ENCODE data around the gene TMC5.

DNA sequence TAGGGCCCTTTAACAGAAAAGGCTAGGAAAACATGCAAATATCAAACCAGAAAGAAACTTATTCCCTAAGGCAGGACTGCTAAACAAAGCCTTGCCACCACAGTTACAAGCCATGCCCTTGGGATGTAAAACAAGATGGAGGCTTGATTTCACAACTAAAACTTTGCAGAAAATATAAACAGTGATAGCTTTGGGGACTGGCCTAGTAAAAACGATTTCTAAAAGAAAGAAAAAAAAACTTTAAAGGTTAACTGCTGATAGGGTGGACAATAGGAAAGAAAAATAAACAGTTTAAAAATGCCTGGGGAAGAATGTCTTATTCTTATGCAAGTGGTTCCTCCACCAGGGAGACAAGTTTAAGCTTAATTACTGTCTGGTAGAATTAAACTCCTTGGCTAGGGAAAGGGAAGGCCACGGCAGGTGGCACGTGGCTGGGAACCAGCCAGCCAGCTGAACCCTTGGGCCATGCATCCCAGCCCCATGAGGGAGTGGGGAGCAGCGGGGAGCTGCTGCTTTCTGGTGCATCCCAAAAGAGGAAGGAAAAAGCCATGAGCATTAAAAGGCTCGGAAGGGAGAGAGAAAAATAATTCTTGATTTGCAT, 10.7 kb upstream of the TMC5 start:
- TF ChIP-seq POLR2AphosphoS5 (IDR thresholded peaks at IDR 0.05) (no peak), MXI1 (conservative IDR thresholded peaks at IDR 0.05; ENCODE audit: poor library complexity, severe bottlenecking) (no peak), EZH2 (IDR thresholded peaks at IDR 0.05; ENCODE audit: borderline replicate concordance, insufficient read depth, low read length, poor library complexity, severe bottlenecking) (no peak), CTCF (IDR thresholded peaks at IDR 0.05; ENCODE audit: poor library complexity, severe bottlenecking) (no peak), SMC3 (conservative IDR thresholded peaks at IDR 0.05; ENCODE audit: poor library complexity) (no peak), EP300 (conservative IDR thresholded peaks at IDR 0.05; ENCODE audit: poor library complexity, severe bottlenecking) (no peak)
- TF ChIP-seq, protein P1, sequence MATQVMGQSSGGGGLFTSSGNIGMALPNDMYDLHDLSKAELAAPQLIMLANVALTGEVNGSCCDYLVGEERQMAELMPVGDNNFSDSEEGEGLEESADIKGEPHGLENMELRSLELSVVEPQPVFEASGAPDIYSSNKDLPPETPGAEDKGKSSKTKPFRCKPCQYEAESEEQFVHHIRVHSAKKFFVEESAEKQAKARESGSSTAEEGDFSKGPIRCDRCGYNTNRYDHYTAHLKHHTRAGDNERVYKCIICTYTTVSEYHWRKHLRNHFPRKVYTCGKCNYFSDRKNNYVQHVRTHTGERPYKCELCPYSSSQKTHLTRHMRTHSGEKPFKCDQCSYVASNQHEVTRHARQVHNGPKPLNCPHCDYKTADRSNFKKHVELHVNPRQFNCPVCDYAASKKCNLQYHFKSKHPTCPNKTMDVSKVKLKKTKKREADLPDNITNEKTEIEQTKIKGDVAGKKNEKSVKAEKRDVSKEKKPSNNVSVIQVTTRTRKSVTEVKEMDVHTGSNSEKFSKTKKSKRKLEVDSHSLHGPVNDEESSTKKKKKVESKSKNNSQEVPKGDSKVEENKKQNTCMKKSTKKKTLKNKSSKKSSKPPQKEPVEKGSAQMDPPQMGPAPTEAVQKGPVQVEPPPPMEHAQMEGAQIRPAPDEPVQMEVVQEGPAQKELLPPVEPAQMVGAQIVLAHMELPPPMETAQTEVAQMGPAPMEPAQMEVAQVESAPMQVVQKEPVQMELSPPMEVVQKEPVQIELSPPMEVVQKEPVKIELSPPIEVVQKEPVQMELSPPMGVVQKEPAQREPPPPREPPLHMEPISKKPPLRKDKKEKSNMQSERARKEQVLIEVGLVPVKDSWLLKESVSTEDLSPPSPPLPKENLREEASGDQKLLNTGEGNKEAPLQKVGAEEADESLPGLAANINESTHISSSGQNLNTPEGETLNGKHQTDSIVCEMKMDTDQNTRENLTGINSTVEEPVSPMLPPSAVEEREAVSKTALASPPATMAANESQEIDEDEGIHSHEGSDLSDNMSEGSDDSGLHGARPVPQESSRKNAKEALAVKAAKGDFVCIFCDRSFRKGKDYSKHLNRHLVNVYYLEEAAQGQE (IDR thresholded peaks at IDR 0.05; ENCODE audit: borderline replicate concordance), result no peak
